Stimulated activated CD8-positive, alpha-beta memory T cell treated with anti-CD3 and anti-CD28 coated beads, Interleukin-15, amount 100 ng/mL, for 24 hours (primary cell): Measurements from ENCODE around the gene VEGFA.

ENCODE experiments used
- DNase-seq: peaks from one replicate; pipeline ENCODE4 v3.0.0-alpha.2; 2020; ENCODE audit warnings: low read depth

Gene VEGFA

GRCh38 chr6:43759136-43759906 is 10.7 kb upstream of the VEGFA start:
- DNase-seq = no peak

- no peak for DNase-seq
Measured at GRCh38 chr6:43759907-43760206, 10.2 kb upstream of the VEGFA start.

- DNase-seq = no peak
Measured at GRCh38 chr6:43760210-43761168, 9.5 kb upstream of the VEGFA start.

DNA sequence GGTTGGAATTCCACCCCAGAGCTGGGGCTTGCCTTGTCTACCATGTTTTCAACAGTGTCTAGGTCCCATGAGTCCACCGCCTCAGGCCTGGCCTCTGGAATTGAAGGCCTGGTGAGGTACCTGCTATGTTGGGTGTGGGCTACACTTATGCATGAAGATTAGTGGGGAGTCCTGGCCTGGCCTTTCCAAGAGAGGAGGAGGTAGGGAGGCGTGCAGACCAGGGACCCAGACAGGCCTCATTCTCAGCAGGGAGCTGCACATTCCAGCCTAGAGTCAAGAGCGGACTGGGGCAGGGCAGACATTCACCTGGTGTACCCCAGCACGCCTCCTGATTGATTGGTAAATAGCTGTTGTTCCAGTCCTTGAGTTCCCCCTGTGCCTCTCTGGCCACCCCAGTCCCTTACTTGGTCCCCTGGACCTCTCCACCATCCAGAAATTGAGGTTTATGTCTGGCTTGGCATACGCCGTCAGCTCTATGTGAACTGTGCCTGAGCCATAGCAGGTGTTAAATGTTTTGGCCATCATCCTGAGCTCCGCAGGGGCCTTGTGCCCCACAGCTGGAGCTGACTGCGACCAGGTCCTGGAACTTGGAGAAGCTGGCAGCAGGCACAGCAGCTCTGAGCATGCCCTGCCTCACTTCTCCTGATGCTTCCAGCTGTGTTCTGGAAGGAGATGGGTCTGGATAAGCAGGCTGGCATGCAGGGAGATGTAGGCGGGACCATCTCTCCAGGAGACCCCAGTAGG is 8.2 kb upstream of the VEGFA start:
- DNase-seq = no peak

- DNase-seq = no peak
Measured at GRCh38 chr6:43762410-43762768, 7.6 kb upstream of the VEGFA start.

DNA sequence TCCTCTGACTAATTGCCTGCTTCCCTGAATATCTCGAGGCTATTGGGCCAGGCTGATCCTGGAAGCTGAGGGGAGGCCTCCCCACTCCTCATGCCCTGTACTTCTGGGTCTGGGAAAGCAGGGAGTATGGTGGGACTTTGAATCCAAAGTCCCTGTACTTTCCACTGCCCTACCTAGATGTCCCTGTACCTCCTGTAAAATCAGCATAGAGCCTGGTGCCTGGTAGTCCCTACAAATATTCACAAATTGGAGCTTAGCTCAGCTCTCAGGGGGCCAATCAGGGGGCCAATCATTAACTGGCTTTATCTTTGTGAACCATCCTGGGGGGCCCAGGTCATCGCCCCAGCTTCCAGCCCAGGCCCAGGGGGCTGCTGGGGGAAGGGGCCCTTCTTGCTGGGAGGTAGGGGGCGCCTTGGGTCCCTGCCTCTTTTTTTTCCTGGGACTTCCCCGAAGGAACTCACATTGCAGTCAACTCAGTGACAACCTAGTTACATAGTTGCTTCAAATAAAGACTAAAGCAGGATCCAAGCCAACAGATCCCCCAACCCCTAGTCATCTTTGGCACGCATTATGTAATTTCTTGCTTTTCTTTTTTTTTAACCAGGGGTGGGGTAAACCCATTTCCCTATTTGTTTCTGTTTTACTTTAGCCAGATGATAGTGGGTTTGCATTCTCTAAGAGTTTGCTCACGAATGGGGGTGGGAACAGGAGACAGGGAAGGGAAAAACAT is 6.9 kb upstream of the VEGFA start:
- no peak for DNase-seq

DNA sequence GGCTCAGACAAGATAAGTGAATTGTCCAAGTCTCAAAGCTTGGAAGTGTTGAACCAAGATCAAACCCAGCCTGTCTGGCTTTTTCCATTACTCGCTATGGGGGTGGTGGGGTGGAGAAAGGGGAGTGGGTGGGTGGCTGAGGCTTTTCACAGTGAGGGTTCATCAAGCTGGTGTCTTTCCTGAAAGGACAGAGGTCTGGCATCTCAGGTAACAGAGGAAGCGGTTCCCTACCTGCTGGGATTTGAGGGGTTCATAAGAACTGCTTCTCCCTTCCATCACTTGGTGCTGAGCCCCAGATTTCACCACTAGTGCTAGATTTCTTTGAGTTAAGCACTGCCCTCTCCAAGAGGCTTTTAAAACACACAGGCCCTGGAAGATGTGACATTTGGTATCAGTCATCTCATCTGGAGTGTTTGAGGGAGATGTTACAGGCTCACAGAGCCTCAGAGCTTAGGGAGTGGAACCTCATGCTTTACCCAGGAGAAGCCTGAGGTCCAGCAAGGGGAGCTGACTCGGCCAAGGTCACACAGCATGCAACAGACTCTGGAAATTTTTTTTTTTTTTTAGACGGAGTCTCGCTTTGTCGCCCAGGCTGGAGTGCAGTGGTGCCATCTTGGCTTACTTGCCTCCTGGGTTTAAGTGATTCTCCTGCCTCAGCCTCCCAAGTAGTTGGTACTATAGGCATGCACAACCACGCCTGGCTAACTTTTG is 6.0 kb upstream of the VEGFA start:
- no peak for DNase-seq

- no peak for DNase-seq
Measured at GRCh38 chr6:43764772-43765171, 5.2 kb upstream of the VEGFA start.

- DNase-seq = no peak
Measured at GRCh38 chr6:43765776-43766499, 4.1 kb upstream of the VEGFA start.

DNA sequence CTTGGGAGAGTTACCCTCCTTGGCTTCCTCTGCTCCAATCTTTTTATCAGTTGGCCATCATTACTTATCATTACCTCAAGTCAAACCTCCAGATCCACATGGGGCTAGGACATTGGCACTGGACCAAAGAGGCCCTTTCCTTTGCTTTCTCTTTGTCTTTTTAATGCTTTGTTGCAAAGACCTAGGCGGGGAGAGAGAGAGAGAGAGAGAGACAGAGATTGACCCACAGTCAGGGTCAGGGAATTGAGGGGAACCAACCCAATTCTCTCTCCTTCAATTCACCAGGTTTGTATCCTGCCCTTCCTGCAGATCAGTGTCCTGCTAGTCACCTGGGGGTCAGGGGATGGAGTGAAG is 3.5 kb upstream of the VEGFA start:
- no peak for DNase-seq

DNA sequence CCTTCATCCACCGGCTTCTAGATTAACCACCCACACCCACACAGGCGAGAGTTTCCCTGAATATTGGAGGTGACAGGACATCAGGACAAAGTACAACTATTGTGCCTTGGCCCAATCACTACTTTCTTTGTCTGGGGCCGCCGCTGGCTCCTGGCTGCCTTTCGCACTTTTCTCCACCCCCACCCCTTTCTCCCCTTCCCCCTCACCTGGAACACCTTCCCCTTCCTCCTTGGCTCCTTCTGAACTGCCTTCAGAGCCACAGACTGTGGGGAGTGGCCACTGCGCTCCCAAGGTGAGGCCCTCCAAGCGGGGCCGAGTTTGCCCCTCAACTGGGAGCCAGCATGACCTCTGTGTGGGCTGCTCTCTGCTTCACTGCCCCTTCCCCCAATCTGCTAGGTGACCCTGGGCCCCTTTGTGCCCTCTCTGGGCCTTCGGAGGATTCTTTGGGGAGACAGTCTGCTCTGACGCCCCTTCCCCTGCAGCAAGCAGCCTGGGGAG is 3.0 kb upstream of the VEGFA start:
- DNase-seq = no peak

- DNase-seq = no peak
Measured at GRCh38 chr6:43767553-43768505, 2.2 kb upstream of the VEGFA start.

- no peak for DNase-seq
Measured at GRCh38 chr6:43768506-43768860, 1.5 kb upstream of the VEGFA start.

DNA sequence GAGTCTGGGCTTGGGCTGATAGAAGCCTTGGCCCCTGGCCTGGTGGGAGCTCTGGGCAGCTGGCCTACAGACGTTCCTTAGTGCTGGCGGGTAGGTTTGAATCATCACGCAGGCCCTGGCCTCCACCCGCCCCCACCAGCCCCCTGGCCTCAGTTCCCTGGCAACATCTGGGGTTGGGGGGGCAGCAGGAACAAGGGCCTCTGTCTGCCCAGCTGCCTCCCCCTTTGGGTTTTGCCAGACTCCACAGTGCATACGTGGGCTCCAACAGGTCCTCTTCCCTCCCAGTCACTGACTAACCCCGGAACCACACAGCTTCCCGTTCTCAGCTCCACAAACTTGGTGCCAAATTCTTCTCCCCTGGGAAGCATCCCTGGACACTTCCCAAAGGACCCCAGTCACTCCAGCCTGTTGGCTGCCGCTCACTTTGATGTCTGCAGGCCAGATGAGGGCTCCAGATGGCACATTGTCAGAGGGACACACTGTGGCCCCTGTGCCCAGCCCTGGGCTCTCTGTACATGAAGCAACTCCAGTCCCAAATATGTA is 957 bp upstream of the VEGFA start:
- DNase-seq = no peak

GRCh38 chr6:43770372-43771209 is 580 bp downstream of the VEGFA start:
- no peak for DNase-seq

GRCh38 chr6:43771210-43771857 is 1.3 kb downstream of the VEGFA start:
- DNase-seq = peak; percentile 27

- DNase-seq = peak; percentile 38
Measured at GRCh38 chr6:43771858-43772680, 2.1 kb downstream of the VEGFA start.
